Adipose tissue (tissue), 3 donors: ENCODE measurements around the gene PHPT1. TPM values are rescaled to one million over a fixed set of nuclear protein-coding genes. Genes with fewer than 3 reads are reported as not detected.

ENCODE experiments used
- H3K27ac ChIP-seq: one replicate; pipeline ENCODE4 v1.5.1; 2013; ENCODE audit warnings: low read depth, low read length
- WGBS, 3 donors: extraction: QIAGEN DNeasy Blood & Tissue Kit; methylation state at CpG; one replicate each; pipeline ENCODE4 v1.1.7; 2013; 5-methylcytosine and 5-hydroxymethylcytosine counted together
- polyA plus RNA-seq, 3 donors: library from polyadenylated mRNA; stranded (reverse); fragments of 200-250 nt; gene quantifications; one replicate each; pipeline ENCODE4 v1.2.3, GENCODE V29; 2013
- donor health status: healthy with polysubstance abuse.
- donor health status: Bipolar disorder and iron deficiency.
- donor health status: healthy.

PHPT1 gene
- polyA plus RNA-seq, 3 donors = 141 to 146 (median 143) TPM

GRCh38 chr9:136820971-136821825, 28.0 kb upstream of the PHPT1 start:
- H3K27ac ChIP-seq = no peak overlapping the region

GRCh38 chr9:136821826-136822544, 27.2 kb upstream of the PHPT1 start:
- H3K27ac ChIP-seq = no peak overlapping the region
- WGBS, 3 donors = 73 to 80% (median 74%) methylated on average over 32 to 42 of the region's 42 CpGs

More at GRCh38 chr9:136820971-136821825, 28.0 kb upstream of the PHPT1 start:
- WGBS, 3 donors = 22 to 56% (median 31%) methylated on average over 58 to 83 of the region's 83 CpGs

- 80 to 92% (median 91%) methylated on average over 29 to 30 of the region's 30 CpGs for WGBS, 3 donors
- no peak overlapping the region for H3K27ac ChIP-seq
These were observed 25.8 kb upstream of the PHPT1 start for GRCh38 chr9:136823136-136824046.

GRCh38 chr9:136824496-136825225, 24.5 kb upstream of the PHPT1 start:
- H3K27ac ChIP-seq = no peak overlapping the region
- 87 to 92% (median 92%) methylated on average over 21 of the region's 21 CpGs for WGBS, 3 donors

GRCh38 chr9:136825295-136826187, 23.7 kb upstream of the PHPT1 start:
- no peak overlapping the region for H3K27ac ChIP-seq
- 91 to 94% (median 93%) methylated on average over 44 of the region's 44 CpGs for WGBS, 3 donors

- H3K27ac ChIP-seq = no peak overlapping the region
- 90 to 96% (median 95%) methylated on average over 17 of the region's 17 CpGs for WGBS, 3 donors
These were observed 23.0 kb upstream of the PHPT1 start for GRCh38 chr9:136826188-136826541.

- H3K27ac ChIP-seq = no peak overlapping the region
- WGBS, 3 donors = 46 to 91% (median 89%) methylated on average over 24 of the region's 24 CpGs
These were observed 22.3 kb upstream of the PHPT1 start for GRCh38 chr9:136826703-136827582.

GRCh38 chr9:136827794-136828473, 21.3 kb upstream of the PHPT1 start:
- no peak overlapping the region for H3K27ac ChIP-seq
- 61 to 93% (median 92%) methylated on average over 14 of the region's 14 CpGs for WGBS, 3 donors

- H3K27ac ChIP-seq = no peak overlapping the region
- WGBS, 3 donors = 92 to 95% (median 95%) methylated on average over 31 of the region's 31 CpGs
These were observed 20.6 kb upstream of the PHPT1 start for GRCh38 chr9:136828474-136829140.

- no peak overlapping the region for H3K27ac ChIP-seq
- 92 to 95% (median 94%) methylated on average over 14 of the region's 14 CpGs for WGBS, 3 donors
These were observed 19.8 kb upstream of the PHPT1 start for GRCh38 chr9:136829412-136829811.

- 89 to 92% (median 90%) methylated on average over 41 of the region's 41 CpGs for WGBS, 3 donors
- no peak overlapping the region for H3K27ac ChIP-seq
These were observed 19.0 kb upstream of the PHPT1 start for GRCh38 chr9:136829981-136830885.

GRCh38 chr9:136831002-136831719, 18.0 kb upstream of the PHPT1 start:
- 82 to 93% (median 82%) methylated on average over 30 of the region's 30 CpGs for WGBS, 3 donors
- H3K27ac ChIP-seq = no peak overlapping the region

GRCh38 chr9:136831720-136832104, 17.5 kb upstream of the PHPT1 start:
- 89 to 92% (median 91%) methylated on average over 21 to 23 of the region's 23 CpGs for WGBS, 3 donors
- no peak overlapping the region for H3K27ac ChIP-seq

- no peak overlapping the region for H3K27ac ChIP-seq
- WGBS, 3 donors = 86 to 94% (median 91%) methylated on average over 9 of the region's 9 CpGs
These were observed 16.6 kb upstream of the PHPT1 start for GRCh38 chr9:136832581-136832980.
